H9 (cell line): Measurements from ENCODE around the gene FOXP4. TPM values are rescaled to one million over a fixed set of nuclear protein-coding genes. Genes with fewer than 3 reads are reported as not detected.

ENCODE experiments used
- DNase-seq: peaks from one replicate; pipeline ENCODE4 v3.0.0-alpha.2; 2017
- H2AFZ ChIP-seq: one replicate; pipeline ENCODE4 v1.6.1; 2013; ENCODE audit warnings: mild to moderate bottlenecking, low read length, control low read depth, moderate library complexity
- H2AK5ac ChIP-seq: 2 replicates; pipeline ENCODE4 v1.6.1; 2013; ENCODE audit warnings: low read length, control low read depth, mixed read lengths; ENCODE audit not compliant: insufficient read length
- H2BK120ac ChIP-seq: one replicate; pipeline ENCODE4 v1.6.1; 2013; ENCODE audit warnings: low read depth, mild to moderate bottlenecking, low read length, control low read depth, inconsistent platforms; ENCODE audit not compliant: poor library complexity, severe bottlenecking
- H2BK12ac ChIP-seq: 2 replicates; pipeline ENCODE4 v1.6.1; 2013; ENCODE audit warnings: low read length, control low read depth, mixed read lengths, low read depth; ENCODE audit not compliant: insufficient read length
- H2BK15ac ChIP-seq: 2 replicates; pipeline ENCODE4 v1.6.1; 2013; ENCODE audit warnings: low read depth, low read length, control low read depth
- H2BK20ac ChIP-seq: one replicate; pipeline ENCODE4 v1.6.1; 2013; ENCODE audit warnings: low read depth, mild to moderate bottlenecking, low read length, control low read depth, inconsistent platforms; ENCODE audit not compliant: poor library complexity, severe bottlenecking
- H2BK5ac ChIP-seq: 2 replicates; pipeline ENCODE4 v1.6.1; 2013; ENCODE audit warnings: low read length, control low read depth, mixed read lengths; ENCODE audit not compliant: insufficient read length
- H3K14ac ChIP-seq: 2 replicates; pipeline ENCODE4 v1.6.1; 2013; ENCODE audit warnings: low read length, control low read depth; ENCODE audit not compliant: insufficient read depth
- H3K18ac ChIP-seq: 2 replicates; pipeline ENCODE4 v1.6.1; 2013; ENCODE audit warnings: low read depth, mild to moderate bottlenecking, mixed read lengths, low read length, control low read depth; ENCODE audit not compliant: insufficient read length
- H3K23ac ChIP-seq: 2 replicates; pipeline ENCODE4 v1.6.1; 2013; ENCODE audit warnings: low read length, control low read depth, mixed read lengths, low read depth; ENCODE audit not compliant: insufficient read length
- H3K23me2 ChIP-seq: 2 replicates; pipeline ENCODE4 v1.6.1; 2013; ENCODE audit warnings: low read depth, mild to moderate bottlenecking, mixed read lengths, low read length, control low read depth; ENCODE audit not compliant: insufficient read length, poor library complexity, severe bottlenecking
- H3K27ac ChIP-seq: 2 replicates; pipeline ENCODE4 v1.5.1; 2013; ENCODE audit warnings: low read length, control low read depth, mixed read lengths, low read depth; ENCODE audit not compliant: insufficient read length
- H3K27me3 ChIP-seq: 2 replicates; pipeline ENCODE4 v1.6.1; 2013; ENCODE audit warnings: low read length, control low read depth, inconsistent platforms; ENCODE audit not compliant: insufficient read depth
- H3K4ac ChIP-seq: 2 replicates; pipeline ENCODE4 v1.6.1; 2013; ENCODE audit warnings: low read depth, mild to moderate bottlenecking, control low read depth, inconsistent platforms, low read length, moderate library complexity
- H3K4me1 ChIP-seq: 2 replicates; pipeline ENCODE4 v1.6.1; 2013; ENCODE audit warnings: low read length, control low read depth, inconsistent platforms; ENCODE audit not compliant: insufficient read depth
- H3K4me2 ChIP-seq: 2 replicates; pipeline ENCODE4 v1.6.1; 2013; ENCODE audit warnings: low read length, control low read depth, mixed read lengths; ENCODE audit not compliant: insufficient read length, insufficient read depth
- H3K56ac ChIP-seq: 2 replicates; pipeline ENCODE4 v1.6.1; 2013; ENCODE audit warnings: low read depth, mild to moderate bottlenecking, mixed read lengths, low read length, control low read depth; ENCODE audit not compliant: insufficient read length
- H3K79me1 ChIP-seq: 2 replicates; pipeline ENCODE4 v1.6.1; 2013; ENCODE audit warnings: low read depth, mild to moderate bottlenecking, moderate library complexity, low read length, control low read depth, inconsistent platforms; ENCODE audit not compliant: insufficient read depth, poor library complexity, severe bottlenecking
- H3K79me2 ChIP-seq: 2 replicates; pipeline ENCODE4 v1.6.1; 2013; ENCODE audit warnings: low read length, control low read depth, inconsistent platforms; ENCODE audit not compliant: insufficient read depth
- H3K9ac ChIP-seq: 2 replicates; pipeline ENCODE4 v1.6.1; 2013; ENCODE audit warnings: low read length, control low read depth, mixed read lengths; ENCODE audit not compliant: insufficient read length; ENCODE audit errors: extremely low read depth
- H3K9me3 ChIP-seq: one replicate; pipeline ENCODE4 v1.6.1; 2013; ENCODE audit warnings: low read depth, low read length, inconsistent platforms; ENCODE audit not compliant: control insufficient read depth
- H3T11ph ChIP-seq: one replicate; pipeline ENCODE4 v1.6.1; 2013; ENCODE audit warnings: mild to moderate bottlenecking, low read length, control low read depth, inconsistent platforms
- H4K20me1 ChIP-seq: one replicate; pipeline ENCODE4 v1.6.1; 2013; ENCODE audit not compliant: control insufficient read depth, insufficient read length, insufficient read depth
- H4K5ac ChIP-seq: 2 replicates; pipeline ENCODE4 v1.6.1; 2013; ENCODE audit warnings: low read depth, mild to moderate bottlenecking, mixed read lengths, low read length, control low read depth; ENCODE audit not compliant: insufficient read length
- H4K8ac ChIP-seq: replicated peaks from 2 replicates; pipeline ENCODE4 v1.6.1; 2013; ENCODE audit warnings: low read length, control low read depth, mixed read lengths, low read depth; ENCODE audit not compliant: insufficient read length
- H4K91ac ChIP-seq: 2 replicates; pipeline ENCODE4 v1.6.1; 2013; ENCODE audit warnings: low read depth, mild to moderate bottlenecking, moderate library complexity, mixed read lengths, low read length, control low read depth; ENCODE audit not compliant: insufficient read length
- H3K27ac Mint-ChIP-seq, 3 experiments: 2 replicates in 2 of 3; 3 replicates in 1 of 3; pipeline ENCODE4 v1.8.0; 2020 to 2021; ENCODE audit warnings: mixed read lengths in 3 of 3, mild to moderate bottlenecking in 1 of 3, moderate library complexity in 1 of 3
- H3K27me3 Mint-ChIP-seq: 2 replicates; pipeline ENCODE4 v1.8.0; 2021; ENCODE audit warnings: low read depth, mild to moderate bottlenecking, moderate library complexity, mixed read lengths
- H3K36me3 Mint-ChIP-seq, 3 experiments: 2 replicates in 2 of 3; 3 replicates in 1 of 3; pipeline ENCODE4 v1.8.0; 2020 to 2021; ENCODE audit warnings: low read depth in 3 of 3, mixed read lengths in 3 of 3; ENCODE audit not compliant: insufficient read depth in 1 of 3
- H3K4me1 Mint-ChIP-seq, 2 experiments: 2 replicates each; pipeline ENCODE4 v1.8.0; 2020; ENCODE audit warnings: mixed read lengths in 2 of 2
- H3K4me3 Mint-ChIP-seq, 2 experiments: 2 replicates in 1 of 2; 3 replicates in 1 of 2; pipeline ENCODE4 v1.8.0; 2020 to 2021; ENCODE audit warnings: mild to moderate bottlenecking in 2 of 2, mixed read lengths in 2 of 2, moderate library complexity in 1 of 2
- H3K9me3 Mint-ChIP-seq, 2 experiments: 2 replicates in 1 of 2; 3 replicates in 1 of 2; pipeline ENCODE4 v1.8.0; 2020; ENCODE audit warnings: mild to moderate bottlenecking in 2 of 2, mixed read lengths in 2 of 2, moderate library complexity in 1 of 2
- CTCF ChIP-seq: fragments of 200-600 bp; sonication (generic); conservative IDR thresholded peaks from 3 replicates; pipeline ENCODE4 v1.8.0; 2021; ENCODE audit warnings: antibody characterized with exemption, mild to moderate bottlenecking
- WGBS: extraction: QIAGEN DNeasy Blood & Tissue Kit; methylation state at CpG from one replicate; pipeline ENCODE4 v1.1.7; 2013; ENCODE audit warnings: missing lambda C conversion rate, low lambda C conversion rate, mixed read lengths; ENCODE audit not compliant: insufficient read length; ENCODE audit errors: extremely low coverage; 5-methylcytosine and 5-hydroxymethylcytosine counted together
- total RNA-seq: library from RNA; stranded (reverse); gene quantifications from 2 replicates; pipeline ENCODE4 v1.2.1, GENCODE V29; 2021

The FOXP4 gene
- total RNA-seq, 1 experiment from 2014 or later = 18.2 TPM

GRCh38 chr6:41593839-41594238 lies 47.7 kb downstream of the FOXP4 start:
- Histone ChIP-seq H3K79me1 (no peaks in the 10 kb centered on the region), H2AFZ (no peak overlapping the region), H4K91ac (no peak overlapping the region), H2BK120ac (no peak overlapping the region), H2BK20ac (no peak overlapping the region), H3K27ac (no peak overlapping the region), H3K4me2 (no peak overlapping the region), H4K5ac (no peak overlapping the region), H3K27me3 (no peaks in the 10 kb centered on the region), H3K79me2 (no peaks in the 10 kb centered on the region), H2AK5ac (no peak overlapping the region), H3K9me3 (no peaks in the 10 kb centered on the region), H4K20me1 (no peaks in the 10 kb centered on the region), H3K23me2 (no peaks in the 10 kb centered on the region), H3K18ac (no peak overlapping the region), H3K56ac (no peak overlapping the region), H3T11ph (no peak overlapping the region), H3K23ac (no peak overlapping the region), H3K4ac (no peak overlapping the region), H2BK5ac (no peak overlapping the region), H2BK15ac (no peak overlapping the region), H3K14ac (no peak overlapping the region), H4K8ac (no peak overlapping the region), H3K9ac (no peak overlapping the region), H3K4me1 (peaks cover 2% of the 10 kb centered on the region; the same call in 1 of the 2 replicates), H2BK12ac (no peak overlapping the region)
- no CpG with 5 or more reads among the region's 11 CpGs for WGBS
- Mint-ChIP-seq H3K27ac (no peak overlapping the region; a peak in 1 of 7 replicates), H3K36me3 (peaks cover 0 to 25% (median 15%) of the 10 kb centered on the region in 3 experiments; a peak in 6 of 7 replicates), H3K27me3 (peaks cover 23% of the 10 kb centered on the region), H3K4me3 (no peak overlapping the region), H3K4me1 (peaks cover 22% of the 10 kb centered on the region in 2 experiments), H3K9me3 (no peaks in the 10 kb centered on the region; a peak in 1 of 5 replicates)
- TF ChIP-seq CTCF = no peak
- no peak for DNase-seq
